ENCODE measurements around the gene PPP2R2D. TPM values are rescaled to one million over a fixed set of nuclear protein-coding genes. Genes with fewer than 3 reads are reported as not detected.

The PPP2R2D gene
- total and polyA plus RNA-seq, 2 experiments from 2014 or later, result 25.9 to 32.1 TPM

GRCh38 chr10:131931981-131932380 is 31.2 kb downstream of the PPP2R2D start:
- Histone ChIP-seq H3K4me1 (ENCODE audit: insufficient read depth) (no peaks in the 10 kb centered on the region), H3K4me3 (no peak overlapping the region), H3K79me2 (peaks cover 98% of the 10 kb centered on the region), H3K9me2 (replicated peaks; ENCODE audit: insufficient read depth) (no peaks in the 10 kb centered on the region), H3K9me3 (ENCODE audit: low read depth) (no peaks in the 10 kb centered on the region), H3K27me3 (no peaks in the 10 kb centered on the region), H4K20me1 (ENCODE audit: insufficient read depth, poor library complexity, severe bottlenecking) (peaks cover 88% of the 10 kb centered on the region), H3K36me3 (replicated peaks; ENCODE audit: insufficient read depth, low read depth) (no peaks in the 10 kb centered on the region), H3K27ac (no peak overlapping the region), H3K4me2 (no peak overlapping the region), H2AFZ (no peak overlapping the region)
- TF ChIP-seq EZH2 (IDR thresholded peaks at IDR 0.05; ENCODE audit: borderline replicate concordance), result no peak
- no peak for TF ChIP-seq EZH2phosphoT487 (IDR thresholded peaks at IDR 0.05; ENCODE audit: low read depth, severe bottlenecking, unreplicated experiment)
- TF ChIP-seq CTCF (IDR thresholded peaks at IDR 0.05; ENCODE audit: poor library complexity), result no peak
- no peak for DNase-seq (ENCODE audit: low spot score)
- WGBS (ENCODE audit: low lambda C conversion rate, missing lambda C conversion rate), result 96% methylated on average over 13 of the region's 13 CpGs

GRCh38 chr10:131933016-131933695 is 32.3 kb downstream of the PPP2R2D start:
- 91% methylated on average over 18 of the region's 18 CpGs for WGBS (ENCODE audit: low lambda C conversion rate, missing lambda C conversion rate)
- H3K9me3 ChIP-seq (ENCODE audit: low read depth), result no peaks in the 10 kb centered on the region
- H3K27me3 ChIP-seq, result no peaks in the 10 kb centered on the region
- no peak for TF ChIP-seq EZH2 (IDR thresholded peaks at IDR 0.05; ENCODE audit: borderline replicate concordance)
- no peak for TF ChIP-seq CTCF (IDR thresholded peaks at IDR 0.05; ENCODE audit: poor library complexity)
- TF ChIP-seq EZH2phosphoT487 (IDR thresholded peaks at IDR 0.05; ENCODE audit: low read depth, severe bottlenecking, unreplicated experiment), result no peak
- no peaks in the 10 kb centered on the region for H3K4me1 ChIP-seq (ENCODE audit: insufficient read depth)
- no peak overlapping the region for H3K27ac ChIP-seq
- DNase-seq (ENCODE audit: low spot score), result no peak
- peaks cover 82% of the 10 kb centered on the region for H4K20me1 ChIP-seq (ENCODE audit: insufficient read depth, poor library complexity, severe bottlenecking)
- no peaks in the 10 kb centered on the region for H3K36me3 ChIP-seq (replicated peaks; ENCODE audit: insufficient read depth, low read depth)
- H3K9me2 ChIP-seq (replicated peaks; ENCODE audit: insufficient read depth), result no peaks in the 10 kb centered on the region
- no peak overlapping the region for H3K4me2 ChIP-seq
- H3K79me2 ChIP-seq, result peaks cover 97% of the 10 kb centered on the region
- no peak overlapping the region for H3K4me3 ChIP-seq
- no peak overlapping the region for H2AFZ ChIP-seq

GRCh38 chr10:131933696-131934086 is 32.9 kb downstream of the PPP2R2D start:
- 91% methylated on average over 2 of the region's 2 CpGs for WGBS (ENCODE audit: low lambda C conversion rate, missing lambda C conversion rate)
- DNase-seq (ENCODE audit: low spot score), result no peak
- Histone ChIP-seq H3K27ac (no peak overlapping the region), H3K27me3 (no peaks in the 10 kb centered on the region), H3K36me3 (replicated peaks; ENCODE audit: insufficient read depth, low read depth) (no peaks in the 10 kb centered on the region), H3K9me3 (ENCODE audit: low read depth) (no peaks in the 10 kb centered on the region), H3K4me1 (ENCODE audit: insufficient read depth) (no peaks in the 10 kb centered on the region), H2AFZ (no peak overlapping the region), H4K20me1 (ENCODE audit: insufficient read depth, poor library complexity, severe bottlenecking) (peaks cover 82% of the 10 kb centered on the region), H3K4me2 (no peak overlapping the region), H3K9me2 (replicated peaks; ENCODE audit: insufficient read depth) (no peaks in the 10 kb centered on the region), H3K4me3 (no peak overlapping the region), H3K79me2 (peaks cover 95% of the 10 kb centered on the region)
- no peak for TF ChIP-seq EZH2 (IDR thresholded peaks at IDR 0.05; ENCODE audit: borderline replicate concordance)
- TF ChIP-seq CTCF (IDR thresholded peaks at IDR 0.05; ENCODE audit: poor library complexity), result no peak
- no peak for TF ChIP-seq EZH2phosphoT487 (IDR thresholded peaks at IDR 0.05; ENCODE audit: low read depth, severe bottlenecking, unreplicated experiment)

Measured in hepatocyte (in vitro differentiated cells).